ENCODE measurements around the gene METTL24.
"Not testable (repeated sequence)": the region's sequence is repeated elsewhere in the genome, so short reads cannot be mapped to it uniquely, and the experiment has no call there.

The METTL24 gene

GRCh38 chr6:110359556-110359955 lies 1.4 kb upstream of the METTL24 start:
- no peak for DNase-seq

- no peak for DNase-seq
Measured at GRCh38 chr6:110358553-110359160, 508 bp upstream of the METTL24 start.

GRCh38 chr6:110357298-110357663 lies 868 bp downstream of the METTL24 start:
- DNase-seq, result no peak

GRCh38 chr6:110356778-110357177 lies 1.4 kb downstream of the METTL24 start:
- no peak for DNase-seq

GRCh38 chr6:110355727-110356126 lies 2.4 kb downstream of the METTL24 start:
- DNase-seq, result no peak

- DNase-seq, result no peak
Measured at GRCh38 chr6:110355022-110355421, 3.1 kb downstream of the METTL24 start.

GRCh38 chr6:110354153-110354552 lies 4.0 kb downstream of the METTL24 start:
- no peak for DNase-seq

GRCh38 chr6:110353457-110354001 lies 4.6 kb downstream of the METTL24 start:
- DNase-seq, result no peak

GRCh38 chr6:110352563-110353262 lies 5.4 kb downstream of the METTL24 start:
- DNase-seq, result no peak

- DNase-seq, result no peak
Measured at GRCh38 chr6:110351986-110352385, 6.2 kb downstream of the METTL24 start.

- no peak for DNase-seq
Measured at GRCh38 chr6:110351546-110351945, 6.6 kb downstream of the METTL24 start.

- not testable (repeated sequence) for DNase-seq
Measured at GRCh38 chr6:110350593-110350992, 7.6 kb downstream of the METTL24 start.

- no peak for DNase-seq
Measured at GRCh38 chr6:110348961-110349690, 9.0 kb downstream of the METTL24 start.

- no peak for DNase-seq
Measured at GRCh38 chr6:110345025-110345424, 13.1 kb downstream of the METTL24 start.

GRCh38 chr6:110342759-110343158 lies 15.4 kb downstream of the METTL24 start:
- no peak for DNase-seq

GRCh38 chr6:110341663-110342596 lies 16.2 kb downstream of the METTL24 start:
- no peak for DNase-seq

- no peak for DNase-seq
Measured at GRCh38 chr6:110341067-110341466, 17.1 kb downstream of the METTL24 start.

GRCh38 chr6:110340392-110340965 lies 17.7 kb downstream of the METTL24 start:
- DNase-seq, result no peak

- no peak for DNase-seq
Measured at GRCh38 chr6:110338820-110339470, 19.2 kb downstream of the METTL24 start.

- DNase-seq, result no peak
Measured at GRCh38 chr6:110337486-110337885, 20.7 kb downstream of the METTL24 start.

GRCh38 chr6:110334423-110335180 lies 23.5 kb downstream of the METTL24 start:
- DNase-seq, result no peak

All from CD4-positive, alpha-beta T cell treated with Interleukin-4 for 1 hour (primary cell).